Kidney epithelial cell (primary cell): ENCODE results near the gene TMEM156. TPM values are rescaled to one million over a fixed set of nuclear protein-coding genes. Genes with fewer than 3 reads are reported as not detected.
"Not testable (repeated sequence)": the region's sequence is repeated elsewhere in the genome, so short reads cannot be mapped to it uniquely, and the experiment has no call there.

Experiments used
- DNase-seq: peaks from one replicate; pipeline ENCODE4 v3.0.0-alpha.2; 2010; ENCODE audit warnings: low read depth
- H3K27me3 ChIP-seq: 2 replicates; pipeline ENCODE4 v1.6.0; 2011; ENCODE audit warnings: low read length; ENCODE audit not compliant: control insufficient read depth, insufficient read depth
- H3K36me3 ChIP-seq: 2 replicates; pipeline ENCODE4 v1.5.1; 2011; ENCODE audit warnings: low read length; ENCODE audit not compliant: control insufficient read depth, insufficient read depth
- H3K4me3 ChIP-seq: 2 replicates; pipeline ENCODE4 v1.5.1; 2011; ENCODE audit warnings: low read depth, mild to moderate bottlenecking, control low read depth, low read length
- total RNA-seq: library from RNA; depleted of rRNA; stranded (reverse); fragments of >200 nt; gene quantifications from 2 replicates; pipeline ENCODE4 v1.2.3, GENCODE V29; 2015
- TF ChIP-seq, protein P1 (sequence below): IDR thresholded peaks from 2 replicates; pipeline ENCODE4 v1.5.1; 2011; ENCODE audit warnings: mild to moderate bottlenecking, moderate library complexity, low read length, control low read depth, inconsistent platforms; ENCODE audit not compliant: insufficient read depth, poor library complexity, severe bottlenecking

The TMEM156 gene
- total RNA-seq, 1 donor from 2014 or later: 2.0 TPM

DNA sequence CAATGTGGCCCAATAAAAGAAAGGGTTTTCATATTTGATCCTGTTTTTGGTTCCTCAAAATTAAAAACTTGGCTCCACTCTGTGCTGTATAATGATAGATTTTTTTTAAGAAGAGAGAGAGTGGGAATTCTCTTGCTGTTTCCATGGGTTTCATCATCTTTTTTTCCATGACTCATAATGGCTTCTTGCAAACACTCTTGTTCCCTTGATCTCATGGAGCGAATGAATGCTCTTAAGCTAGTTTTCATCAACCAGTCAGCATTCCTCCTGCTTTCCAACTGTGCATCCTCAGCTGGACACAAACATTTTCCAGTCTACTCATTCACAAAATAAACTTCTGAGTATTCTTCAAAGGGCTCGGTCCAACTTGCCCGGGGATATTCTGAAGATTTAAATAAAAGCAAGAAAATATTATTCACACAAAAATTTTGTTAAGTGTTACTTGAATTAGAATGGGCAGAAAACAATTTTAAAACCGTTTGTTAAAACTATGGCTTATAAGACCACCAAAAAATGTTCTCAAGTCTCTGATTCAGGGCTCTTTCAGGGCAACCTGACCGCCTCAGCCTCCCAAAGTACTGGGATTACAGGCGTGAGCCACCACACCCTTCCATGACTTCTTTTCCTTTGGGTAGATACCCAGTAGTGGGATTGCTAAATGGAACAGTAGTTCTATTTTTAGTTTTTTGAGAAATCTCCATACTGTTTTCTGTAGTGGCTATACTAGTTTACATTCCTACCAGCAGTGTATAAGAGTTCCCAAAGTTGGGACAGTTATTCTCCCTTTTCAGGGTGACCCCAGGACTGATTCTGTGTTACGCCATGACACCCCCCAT is 64.7 kb downstream of the TMEM156 start:
- Histone ChIP-seq H3K27me3 (no peaks in the 10 kb centered on the region), H3K36me3 (no peaks in the 10 kb centered on the region), H3K4me3 (no peak overlapping the region)
- DNase-seq: peak; percentile 90
- TF ChIP-seq, protein P1, sequence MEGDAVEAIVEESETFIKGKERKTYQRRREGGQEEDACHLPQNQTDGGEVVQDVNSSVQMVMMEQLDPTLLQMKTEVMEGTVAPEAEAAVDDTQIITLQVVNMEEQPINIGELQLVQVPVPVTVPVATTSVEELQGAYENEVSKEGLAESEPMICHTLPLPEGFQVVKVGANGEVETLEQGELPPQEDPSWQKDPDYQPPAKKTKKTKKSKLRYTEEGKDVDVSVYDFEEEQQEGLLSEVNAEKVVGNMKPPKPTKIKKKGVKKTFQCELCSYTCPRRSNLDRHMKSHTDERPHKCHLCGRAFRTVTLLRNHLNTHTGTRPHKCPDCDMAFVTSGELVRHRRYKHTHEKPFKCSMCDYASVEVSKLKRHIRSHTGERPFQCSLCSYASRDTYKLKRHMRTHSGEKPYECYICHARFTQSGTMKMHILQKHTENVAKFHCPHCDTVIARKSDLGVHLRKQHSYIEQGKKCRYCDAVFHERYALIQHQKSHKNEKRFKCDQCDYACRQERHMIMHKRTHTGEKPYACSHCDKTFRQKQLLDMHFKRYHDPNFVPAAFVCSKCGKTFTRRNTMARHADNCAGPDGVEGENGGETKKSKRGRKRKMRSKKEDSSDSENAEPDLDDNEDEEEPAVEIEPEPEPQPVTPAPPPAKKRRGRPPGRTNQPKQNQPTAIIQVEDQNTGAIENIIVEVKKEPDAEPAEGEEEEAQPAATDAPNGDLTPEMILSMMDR: no peak

DNA sequence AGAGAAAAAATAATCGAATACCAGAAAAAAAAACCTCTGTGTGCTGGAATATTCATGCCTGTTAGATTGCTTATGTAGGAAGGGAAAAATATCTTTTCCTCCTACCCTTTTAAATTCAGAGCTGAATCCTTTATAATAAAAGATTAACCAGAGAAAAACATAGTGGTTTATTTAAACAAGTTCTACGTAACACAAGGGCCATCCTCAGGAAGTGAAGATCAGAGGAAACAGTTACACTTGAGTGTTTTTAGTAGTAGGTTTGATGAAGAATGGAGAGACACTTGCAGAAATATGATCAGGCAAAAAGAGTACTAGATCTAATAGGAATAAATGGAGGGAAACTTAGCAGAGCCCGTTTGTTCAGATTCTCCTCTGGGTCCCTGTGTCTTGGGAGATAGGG is 66.3 kb downstream of the TMEM156 start:
- DNase-seq: no peak
- no peaks in the 10 kb centered on the region for H3K27me3 ChIP-seq
- H3K36me3 ChIP-seq: no peaks in the 10 kb centered on the region
- no peak overlapping the region for H3K4me3 ChIP-seq
- TF ChIP-seq, protein P1: no peak

DNA sequence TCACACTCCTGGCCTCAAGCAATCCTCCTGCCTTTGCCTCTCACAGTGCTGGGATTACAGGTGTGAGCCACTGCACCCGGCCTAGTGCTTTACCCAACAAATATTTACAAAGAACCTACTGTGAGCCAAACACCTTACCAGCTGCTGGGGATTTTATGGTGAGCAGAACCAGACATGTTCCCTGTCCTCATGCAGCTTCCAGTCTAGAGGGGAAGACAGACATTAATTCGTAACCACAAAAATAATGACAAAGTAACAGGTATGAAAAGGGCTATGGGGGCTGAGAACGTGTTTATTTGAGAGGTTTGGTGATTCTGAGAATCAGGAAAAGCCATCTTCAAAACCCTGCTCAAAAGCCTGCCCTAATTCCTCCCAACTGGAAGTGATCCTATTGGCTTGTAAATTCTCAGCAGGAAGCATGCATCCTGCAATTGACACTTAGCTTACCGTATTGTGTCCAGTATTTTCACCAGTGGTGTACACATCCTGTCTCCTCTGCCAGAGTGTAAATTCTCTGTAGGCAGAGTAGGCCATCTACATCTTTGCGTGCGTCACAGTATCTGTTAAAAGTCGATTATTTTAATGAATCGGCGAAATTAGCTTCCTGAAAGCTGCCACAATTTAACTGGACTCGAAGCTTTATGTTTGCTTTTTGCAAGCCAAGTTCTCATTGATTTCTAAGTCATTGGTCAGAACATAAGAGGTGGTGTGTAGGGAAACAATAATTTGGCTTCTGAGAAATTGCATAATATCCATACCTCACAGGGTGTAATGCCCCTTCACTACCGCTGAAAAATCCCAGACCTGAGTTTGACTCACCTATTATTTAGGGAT is 67.0 kb downstream of the TMEM156 start:
- TF ChIP-seq, protein P1: no peak
- DNase-seq: no peak
- Histone ChIP-seq H3K27me3 (no peaks in the 10 kb centered on the region), H3K4me3 (no peak overlapping the region), H3K36me3 (no peaks in the 10 kb centered on the region)

DNA sequence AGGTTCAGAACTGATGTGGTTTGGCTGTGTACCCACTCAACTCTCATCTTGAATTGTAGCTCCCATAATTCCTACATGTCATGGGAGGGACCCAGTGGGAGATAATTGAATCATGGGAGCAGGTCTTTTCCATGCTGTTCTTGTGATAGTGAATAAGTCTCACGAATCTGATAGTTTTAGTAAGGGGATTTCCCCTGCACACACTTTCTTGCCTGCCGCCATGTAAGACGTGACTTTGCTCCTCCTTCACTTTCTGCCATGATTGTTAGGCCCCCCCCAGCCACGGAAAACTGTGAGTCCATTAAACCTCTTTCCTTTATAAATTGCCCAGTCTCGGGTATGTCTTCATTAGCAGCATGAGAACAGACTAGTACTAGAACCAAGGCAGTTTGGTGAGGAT is 73.0 kb downstream of the TMEM156 start:
- H3K4me3 ChIP-seq, DNase-seq, H3K36me3 ChIP-seq, H3K27me3 ChIP-seq: not testable (repeated sequence)

DNA sequence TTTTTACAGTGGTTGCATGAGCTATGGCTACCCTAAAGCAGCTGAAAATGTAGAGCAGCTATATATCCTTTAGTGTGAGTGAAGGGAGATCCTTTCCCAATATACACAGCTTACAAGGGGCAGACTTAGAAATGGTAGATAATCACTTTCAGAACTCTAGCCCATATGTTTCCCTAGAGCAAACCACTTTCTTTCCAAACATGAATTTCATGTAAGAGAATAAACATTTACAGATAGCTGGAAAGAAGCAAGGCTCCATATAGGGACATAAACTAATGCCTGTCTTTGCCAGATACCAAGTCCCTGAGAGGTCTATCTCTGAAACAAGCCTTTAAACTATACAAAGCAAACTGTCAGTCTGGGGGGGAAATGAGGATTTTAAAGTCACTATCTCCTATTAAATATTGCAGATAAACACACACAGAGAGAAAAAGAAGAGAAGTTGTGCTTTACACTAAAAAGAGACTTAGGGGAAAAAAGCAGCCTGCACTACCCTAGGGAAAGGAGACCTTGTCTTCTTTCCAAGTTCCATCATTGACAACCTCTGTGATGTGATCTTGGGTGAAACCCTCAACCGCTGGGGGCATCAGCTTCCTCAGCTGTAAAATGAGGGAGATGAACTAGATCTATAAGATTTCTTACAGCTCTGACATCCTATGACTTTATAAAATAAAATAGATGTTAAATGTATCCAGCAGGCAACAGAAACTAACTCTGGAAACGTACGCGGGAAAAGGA is 73.6 kb downstream of the TMEM156 start:
- H3K4me3 ChIP-seq: no peak overlapping the region
- no peaks in the 10 kb centered on the region for H3K36me3 ChIP-seq
- TF ChIP-seq, protein P1: no peak
- no peak for DNase-seq
- H3K27me3 ChIP-seq: no peaks in the 10 kb centered on the region

DNA sequence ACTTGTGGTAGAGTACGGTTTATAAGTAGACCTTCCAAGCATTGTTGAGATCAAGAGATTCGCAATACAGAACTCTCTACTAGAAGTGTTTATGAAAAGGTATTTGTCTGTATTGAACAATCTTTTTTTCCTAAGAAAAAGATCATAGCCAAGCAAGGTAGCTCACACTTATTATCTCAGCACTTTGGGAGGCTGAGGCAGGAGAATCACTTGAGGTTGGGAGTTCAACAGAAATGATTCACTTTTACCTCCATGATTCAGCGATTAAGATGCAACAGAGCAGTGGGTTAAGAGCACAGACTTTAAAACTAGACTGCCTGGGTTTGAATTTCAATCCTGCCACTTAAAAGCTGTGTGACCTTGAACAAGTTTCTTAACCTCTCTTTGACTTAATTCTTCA is 74.3 kb downstream of the TMEM156 start:
- no peaks in the 10 kb centered on the region for H3K36me3 ChIP-seq
- DNase-seq: no peak
- H3K27me3 ChIP-seq: no peaks in the 10 kb centered on the region
- no peak overlapping the region for H3K4me3 ChIP-seq
- TF ChIP-seq, protein P1: no peak
